NCI-H2227 (cell line): ENCODE results near the gene STOML2.
"Not testable (repeated sequence)": the region's sequence is repeated elsewhere in the genome, so short reads cannot be mapped to it uniquely, and the experiment has no call there.

Experiments used
- DNase-seq: peaks from one replicate; lab custom pipeline; 2025; ENCODE audit not compliant: unreplicated experiment; lab: John Stamatoyannopoulos, UW

Gene STOML2

GRCh38 chr9:35102769-35103659, at the start of gene STOML2:
Gene STOML2, minus strand, starts transcription at chr9:35103131. Its CDS starts 37 bp downstream, at chr9:35103094.
- DNase-seq, result peak; percentile 94

- not testable (repeated sequence) for DNase-seq
Observed at GRCh38 chr9:35147941-35148563, 45.1 kb upstream of the STOML2 start.

- DNase-seq, result no peak
Observed at GRCh38 chr9:35142037-35142436, 39.1 kb upstream of the STOML2 start.

- no peak for DNase-seq
Observed at GRCh38 chr9:35140093-35140492, 37.2 kb upstream of the STOML2 start.

DNA sequence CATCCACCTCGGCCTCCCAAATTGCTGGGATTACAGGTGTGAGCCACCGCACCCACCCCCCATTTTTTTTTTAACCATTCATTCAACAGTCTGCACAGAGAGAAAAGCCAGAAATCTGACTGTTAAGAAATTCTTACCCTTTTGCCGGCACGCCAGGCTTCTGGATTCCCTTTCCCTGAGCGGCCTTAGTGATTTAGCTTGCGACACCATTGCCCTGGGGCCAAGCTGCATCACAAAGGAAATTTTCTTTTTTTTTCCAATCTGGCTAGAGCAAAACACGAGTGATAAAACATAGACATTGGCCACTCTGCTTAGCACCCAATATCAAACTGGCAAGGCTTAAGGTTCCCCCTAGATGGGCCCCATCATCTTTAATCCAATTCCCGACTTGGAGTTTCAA, 33.9 kb upstream of the STOML2 start:
- DNase-seq, result no peak

GRCh38 chr9:35135988-35136387, 33.1 kb upstream of the STOML2 start:
- DNase-seq, result no peak

GRCh38 chr9:35134920-35135319, 32.0 kb upstream of the STOML2 start:
- DNase-seq, result no peak

GRCh38 chr9:35116898-35117551, 14.1 kb upstream of the STOML2 start:
- DNase-seq, result peak; percentile 90

DNA sequence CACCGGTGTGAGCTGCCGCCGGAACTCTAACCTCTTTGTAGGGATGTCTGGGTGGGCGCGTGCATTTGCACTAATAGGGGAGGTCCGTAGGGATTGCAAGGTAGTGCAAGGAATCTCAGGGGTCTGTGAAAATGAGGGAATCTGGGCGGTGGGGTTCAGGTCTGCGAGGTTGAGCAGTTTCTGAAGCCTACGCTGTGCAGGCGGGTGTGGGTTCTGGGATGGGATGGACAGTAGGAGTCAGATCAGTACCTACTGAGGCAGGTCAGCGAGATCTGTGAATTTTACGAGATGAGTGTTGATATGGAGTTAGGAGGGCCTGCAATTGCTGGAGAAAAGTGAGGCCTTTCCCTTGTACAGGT, 13.6 kb upstream of the STOML2 start:
- no peak for DNase-seq

GRCh38 chr9:35115680-35116538, 13.0 kb upstream of the STOML2 start, which contains the start of gene ATOSB:
Gene ATOSB, minus strand, starts transcription at chr9:35115862. Its CDS starts 7,588 bp downstream, at chr9:35108274.
- peak; percentile 99 for DNase-seq

DNA sequence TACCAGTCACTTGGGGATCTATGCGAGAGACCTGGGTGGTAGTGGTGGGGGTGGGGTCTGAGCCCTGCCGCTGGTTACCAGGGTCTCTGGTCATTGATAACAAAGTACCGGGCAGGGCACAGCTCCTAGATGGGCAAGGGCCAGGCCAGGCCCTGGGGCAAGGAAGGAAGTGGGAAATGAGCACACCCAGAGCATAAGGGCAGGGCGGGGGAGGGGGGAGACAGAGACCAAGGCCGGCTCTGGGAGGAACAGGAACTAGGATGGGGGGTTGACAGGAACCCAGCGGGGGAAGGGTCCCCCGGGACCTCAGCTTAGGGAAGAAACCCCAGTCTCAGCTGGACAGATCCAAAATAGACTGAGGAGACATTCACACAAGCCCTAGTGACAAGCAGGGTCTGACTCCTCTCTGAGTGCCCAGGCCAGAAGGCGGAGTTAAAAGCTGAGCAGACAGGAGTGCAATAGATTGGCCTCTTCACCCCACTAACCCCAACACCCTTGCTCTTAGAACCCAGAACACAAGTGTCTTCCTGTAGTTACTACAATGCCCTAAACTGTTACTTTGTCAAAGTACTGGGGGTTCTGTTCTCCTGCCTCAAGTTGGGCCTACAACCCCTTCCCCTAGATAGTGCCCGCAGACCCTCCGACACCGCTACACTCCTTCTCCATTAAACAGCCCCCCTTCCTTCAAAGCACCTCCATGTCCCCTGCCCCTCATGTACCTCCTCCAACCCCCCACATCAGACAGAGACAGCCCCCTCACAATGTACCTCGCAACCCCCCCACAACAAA, 12.1 kb upstream of the STOML2 start:
- DNase-seq, result no peak

- peak; percentile 94 for DNase-seq
Observed at GRCh38 chr9:35114113-35114839, 11.3 kb upstream of the STOML2 start.

- no peak for DNase-seq
Observed at GRCh38 chr9:35112257-35113020, 9.5 kb upstream of the STOML2 start.

- peak; percentile 96 for DNase-seq
Observed at GRCh38 chr9:35111001-35111933, 8.3 kb upstream of the STOML2 start.

DNA sequence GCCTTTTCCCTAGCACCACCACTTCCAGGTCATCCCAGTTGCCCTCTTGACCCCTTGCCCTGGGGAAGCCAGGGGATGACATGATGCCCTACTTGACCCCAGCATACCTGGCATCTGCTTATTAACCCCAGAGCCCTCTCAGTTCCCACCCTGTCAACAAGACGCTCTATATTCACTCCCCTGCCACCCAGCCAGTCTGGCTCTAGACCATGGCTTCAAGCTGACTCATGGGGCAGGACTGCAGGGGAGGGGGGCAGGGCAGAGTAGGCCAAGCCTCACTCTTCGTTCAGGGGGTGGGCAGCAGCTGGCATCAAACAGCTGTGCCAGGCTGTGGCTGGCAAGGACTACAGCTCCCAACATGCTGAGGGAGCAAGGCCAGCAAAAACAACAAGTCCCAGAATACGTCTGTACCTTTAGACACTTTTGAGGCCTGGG, 7.4 kb upstream of the STOML2 start:
- peak; percentile 22 for DNase-seq

- no peak for DNase-seq
Observed at GRCh38 chr9:35108946-35109575, 6.1 kb upstream of the STOML2 start.

GRCh38 chr9:35108461-35108860, 5.5 kb upstream of the STOML2 start:
- no peak for DNase-seq
